HepG2 (cell line): ENCODE results near the gene SFXN5. TPM values are rescaled to one million over a fixed set of nuclear protein-coding genes. Genes with fewer than 3 reads are reported as not detected.
A peak's percentile ranks its signal among the peaks of the same experiment; 100 is the strongest.

ENCODE experiments used
- ATAC-seq: fragments of 200-7000 bp; cut with Tn5 transposase; 3 replicates; pipeline ENCODE4 v1.9.1; 2020; ENCODE audit warnings: mild to moderate bottlenecking, moderate library complexity
- BruUV-seq: library from RNA; stranded (reverse); fragments of 400-500 nt; replicated peaks from 2 replicates; lab custom pipeline; 2021; lab: Mats Ljungman, UMichigan
- CTCF ChIA-PET: fragments of 300-600 bp; formaldehyde crosslinking; extraction: SDS; loops from one replicate; lab custom pipeline; 2021; ENCODE audit warnings: low total read pairs, inconsistent platforms, low intra/inter-chr PET ratio; lab: Yijun Ruan, JAX
- POLR2A ChIA-PET: fragments of 350-600 bp; sonication (Branson Sonifier 250); formaldehyde crosslinking; loops from one replicate; lab custom pipeline; 2020; ENCODE audit warnings: antibody characterized with exemption, inconsistent platforms; lab: Yijun Ruan, JAX
- DNase-seq: peaks from one replicate; pipeline ENCODE4 v3.0.0-alpha.2; 2015; ENCODE audit warnings: low spot score
- FAIRE-seq: peaks from 3 replicates; lab custom pipeline; 2011; peaks lifted over from hg19 to GRCh38; lab: Jason Lieb, UNC
- H2AFZ ChIP-seq: one replicate; pipeline ENCODE4 v1.6.1; 2011; ENCODE audit warnings: low read length, inconsistent platforms
- H3K27ac ChIP-seq: fragments of 300-600 bp; 3 replicates; pipeline ENCODE4 v1.8.0; 2011; ENCODE audit warnings: mixed run types, mild to moderate bottlenecking, mixed read lengths, low read length, inconsistent platforms; ENCODE audit not compliant: insufficient read depth; ENCODE audit errors: extremely low read length
- H3K27me3 ChIP-seq, 2 experiments: fragments of 200-600 bp in 1 of 2; 2 replicates in 1 of 2; 3 replicates in 1 of 2; pipeline versions ENCODE4 v1.6.0 to v1.8.0; 2011; ENCODE audit warnings: low read length in 2 of 2, mild to moderate bottlenecking in 2 of 2, moderate library complexity in 2 of 2, inconsistent platforms in 1 of 2; ENCODE audit not compliant: insufficient read depth in 2 of 2, control insufficient read depth in 1 of 2
- H3K36me3 ChIP-seq, 2 experiments: fragments of 200-600 bp in 1 of 2; replicated peaks in 1 of 2; 2 replicates in 1 of 2; 3 replicates in 1 of 2; pipeline versions ENCODE4 v1.5.1 to v1.8.0; 2011; ENCODE audit warnings: low read length in 2 of 2, inconsistent platforms in 1 of 2; ENCODE audit not compliant: insufficient read depth in 2 of 2, control insufficient read depth in 1 of 2
- H3K4me1 ChIP-seq: 2 replicates; pipeline ENCODE4 v1.5.1; 2012; ENCODE audit warnings: low read length, inconsistent platforms; ENCODE audit not compliant: insufficient read depth
- H3K4me2 ChIP-seq: 2 replicates; pipeline ENCODE4 v1.6.0; 2011; ENCODE audit warnings: low read depth, low read length, inconsistent platforms
- H3K4me3 ChIP-seq, 3 experiments: fragments of 200-600 bp in 1 of 3; sonication (generic), shearing (Covaris generic) in 1 of 3; replicated peaks in 1 of 3; 2 replicates each; pipeline ENCODE4 v1.5.1; 2011 to 2016; ENCODE audit warnings: low read length in 3 of 3, inconsistent platforms in 2 of 3, low read depth in 2 of 3, mild to moderate bottlenecking in 2 of 3, control low read depth in 1 of 3, mixed read lengths in 1 of 3; ENCODE audit not compliant: insufficient read depth in 1 of 3
- H3K79me2 ChIP-seq: one replicate; pipeline ENCODE4 v1.6.1; 2011; ENCODE audit warnings: low read length, inconsistent platforms; ENCODE audit not compliant: insufficient read depth
- H3K9ac ChIP-seq: 2 replicates; pipeline ENCODE4 v1.6.0; 2011; ENCODE audit warnings: mild to moderate bottlenecking, low read depth, low read length, inconsistent platforms; ENCODE audit not compliant: insufficient read depth
- H3K9me3 ChIP-seq: 2 replicates; pipeline ENCODE4 v1.5.1; 2012; ENCODE audit warnings: mild to moderate bottlenecking, low read length
- H4K20me1 ChIP-seq: 2 replicates; pipeline ENCODE4 v1.6.0; 2011; ENCODE audit warnings: inconsistent platforms, mild to moderate bottlenecking, low read length, moderate library complexity; ENCODE audit not compliant: insufficient read depth
- CEBPB ChIP-seq: IDR thresholded peaks from 2 replicates; pipeline ENCODE4 v1.6.1; 2011; ENCODE audit warnings: low read depth, low read length, improper control_type of control experiment, borderline replicate concordance
- JUND ChIP-seq: sonication (generic); formaldehyde crosslinking; IDR thresholded peaks from 2 replicates; pipeline ENCODE4 v1.8.0; 2022; ENCODE audit warnings: mild to moderate bottlenecking, missing genetic modification reagents
- MBD4 ChIP-seq: IDR thresholded peaks from 2 replicates; pipeline ENCODE4 v1.6.1; 2012; ENCODE audit warnings: low read length, inconsistent platforms, borderline replicate concordance
- MXD1 ChIP-seq: sonication (generic); formaldehyde crosslinking; IDR thresholded peaks from 2 replicates; pipeline ENCODE4 v1.4.0; 2020; ENCODE audit warnings: mild to moderate bottlenecking, missing genetic modification reagents
- RNF2 ChIP-seq: fragments of 450-650 bp; conservative IDR thresholded peaks from 2 replicates; pipeline ENCODE4 v1.6.1; 2016; ENCODE audit warnings: low read depth
- RORA ChIP-seq: sonication (generic); formaldehyde crosslinking; IDR thresholded peaks from 2 replicates; pipeline ENCODE4 v1.5.0; 2020; ENCODE audit warnings: mild to moderate bottlenecking, missing genetic modification reagents, moderate library complexity
- SUZ12 ChIP-seq: fragments of 150-350 bp; IDR thresholded peaks from 2 replicates; pipeline ENCODE4 v1.6.1; 2014; ENCODE audit warnings: low read depth, low read length
- TRIM22 ChIP-seq: fragments of 450-650 bp; IDR thresholded peaks from 2 replicates; pipeline ENCODE4 v1.6.1; 2017
- ZFP37 ChIP-seq: sonication (generic); formaldehyde crosslinking; IDR thresholded peaks from 2 replicates; pipeline ENCODE4 v1.4.0; 2020; ENCODE audit warnings: missing genetic modification reagents, borderline replicate concordance
- ZNF263 ChIP-seq: sonication (generic); formaldehyde crosslinking; IDR thresholded peaks from 2 replicates; pipeline ENCODE4 v1.4.0; 2020; ENCODE audit warnings: missing genetic modification reagents
- ZNF430 ChIP-seq: sonication (generic); formaldehyde crosslinking; IDR thresholded peaks from 2 replicates; pipeline ENCODE4 v1.9.0; 2021; ENCODE audit warnings: mild to moderate bottlenecking, missing genetic modification reagents
- ZNF598 ChIP-seq: sonication (generic); formaldehyde crosslinking; IDR thresholded peaks from 2 replicates; pipeline ENCODE4 v1.5.1; 2020; ENCODE audit warnings: mild to moderate bottlenecking, missing genetic modification reagents, borderline replicate concordance
- ZNF720 ChIP-seq: sonication (generic); formaldehyde crosslinking; IDR thresholded peaks from 2 replicates; pipeline ENCODE4 v1.4.0; 2020; ENCODE audit warnings: missing genetic modification reagents
- ZNF724P ChIP-seq: sonication (generic); formaldehyde crosslinking; IDR thresholded peaks from 2 replicates; pipeline ENCODE4 v1.8.0; 2022; ENCODE audit warnings: missing genetic modification reagents, borderline replicate concordance
- ZNF781 ChIP-seq: sonication (generic); formaldehyde crosslinking; IDR thresholded peaks from 2 replicates; pipeline ENCODE4 v1.5.1; 2020; ENCODE audit warnings: borderline replicate concordance, mild to moderate bottlenecking, missing genetic modification reagents; ENCODE audit errors: not compliant biosample characterization
- ZSCAN31 ChIP-seq: sonication (generic); formaldehyde crosslinking; IDR thresholded peaks from 2 replicates; pipeline ENCODE4 v1.5.0; 2020; ENCODE audit warnings: low read depth, mild to moderate bottlenecking, missing genetic modification reagents
- ZSCAN9 ChIP-seq: IDR thresholded peaks from 2 replicates; pipeline ENCODE4 v1.6.1; 2016; ENCODE audit warnings: borderline replicate concordance
- WGBS: methylation state at CpG from one replicate; pipeline ENCODE4 v1.1.6; 2017; ENCODE audit warnings: low lambda C conversion rate; 5-methylcytosine and 5-hydroxymethylcytosine counted together
- in situ Hi-C: cut with HindIII; loops from 2 replicates; pipeline ENCODE4 v1.10.0; 2017; ENCODE audit warnings: low pct_unique_long_range_greater_than_20kb; ENCODE audit not compliant: extremely low pct_ligation_motif_present
- intact Hi-C: fragments of 100-400 bp; cut with micrococcal nuclease; formaldehyde crosslinking; loops from one replicate; pipeline ENCODE4 v1.10.0; 2022; ENCODE audit not compliant: unreplicated experiment
- polyA plus RNA-seq, 8 experiments: library from polyadenylated mRNA; depleted of rRNA in 3 of 8; stranded (reverse) in 7 of 8; unstranded in 1 of 8; fragments of >200 nt; fragmentation: Illumina TruSeq in 4 of 8; extraction: Trizol in 4 of 8; gene quantifications; 2 replicates each; pipeline versions ENCODE4 v1.2.1 to v1.2.3, GENCODE V29; 2011 to 2016; ENCODE audit warnings: low read depth in 4 of 8, missing spikeins in 1 of 8, mixed read lengths in 1 of 8; ENCODE audit not compliant: insufficient read depth in 1 of 8
- total RNA-seq, 5 experiments: library from RNA; depleted of rRNA; stranded (reverse); fragments of >200 nt; fragmentation: Illumina TruSeq; extraction: Trizol; gene quantifications; 2 replicates each; pipeline ENCODE4 v1.2.3, GENCODE V29; 2016; ENCODE audit warnings: low read depth in 1 of 5

Gene SFXN5
- total and polyA plus RNA-seq, 2 of the 13 experiments (the other 11 are each of a cell fraction or from before 2014, with no cell fraction given), result 34.9 to 37.4 TPM

- no peaks in the 10 kb centered on the region; a peak in 1 of 5 replicates for H3K36me3 ChIP-seq
- ChIA-PET POLR2A (no interaction called here), CTCF (no interaction called here)
- peaks cover 16% of the 10 kb centered on the region for H3K4me1 ChIP-seq
- no peak overlapping the region for H3K4me2 ChIP-seq
- H2AFZ ChIP-seq, result no peak overlapping the region
- no TSS peak for BruUV-seq
- H3K79me2 ChIP-seq, result no peaks in the 10 kb centered on the region
- intact Hi-C loops (loop anchor here (5.0 kb wide), 1 partner anchor 833 kb away; no protein-coding TSS in a partner anchor), in situ Hi-C loops (no loop called here)
- no peak for DNase-seq
- no peaks in the 10 kb centered on the region for H3K9me3 ChIP-seq
- no peaks in the 10 kb centered on the region for H3K27me3 ChIP-seq
- no peak for TF ChIP-seq MBD4
- no peak for TF ChIP-seq RORA
- TF ChIP-seq MXD1 (CRISPR knock-in tag), result no peak
- no peak for TF ChIP-seq ZNF263 (CRISPR knock-in tag)
- TF ChIP-seq ZSCAN9 (CRISPR knock-in tag), result no peak
- TF ChIP-seq ZNF598 (CRISPR knock-in tag), result no peak
- TF ChIP-seq RNF2, result no peak
- no peak for TF ChIP-seq CEBPB
- no peak for TF ChIP-seq JUND (CRISPR knock-in tag)
- TF ChIP-seq ZSCAN31 (CRISPR knock-in tag), result no peak
- no peak for TF ChIP-seq TRIM22
- no peak for TF ChIP-seq ZNF781 (CRISPR knock-in tag)
- TF ChIP-seq ZNF720 (CRISPR knock-in tag), result no peak
- TF ChIP-seq ZNF724P, result no peak
- TF ChIP-seq ZNF430 (CRISPR knock-in tag), result no peak
- no peak for TF ChIP-seq SUZ12
- no peak for TF ChIP-seq ZFP37
- no peak for FAIRE-seq
- 95% methylated on average over 16 of the region's 16 CpGs for WGBS
- H3K9ac ChIP-seq, result no peak overlapping the region
- 0 out of 3 replicates have a peak, but pooled peaks have one; percentile 3 for ATAC-seq
- peaks cover 4% of the 10 kb centered on the region; the same call in 1 of the 2 replicates for H4K20me1 ChIP-seq
- H3K27ac ChIP-seq, result no peak overlapping the region
- no peak overlapping the region for H3K4me3 ChIP-seq
These were observed 126.6 kb downstream of the SFXN5 start for GRCh38 chr2:72944804-72945449.
